Adipocyte (in vitro differentiated cells): ENCODE results near the gene ZG16B.

Experiments used
- DNase-seq: peaks from one replicate; pipeline ENCODE4 v3.0.0-alpha.2; 2015; ENCODE audit warnings: low read depth
- H3K27me3 ChIP-seq: replicated peaks from 2 replicates; pipeline ENCODE4 v1.7.0; 2013; ENCODE audit warnings: mild to moderate bottlenecking, low read length, moderate library complexity; ENCODE audit not compliant: control insufficient read depth, insufficient read depth
- H3K36me3 ChIP-seq: 2 replicates; pipeline ENCODE4 v1.7.0; 2013; ENCODE audit warnings: low read length, mild to moderate bottlenecking, moderate library complexity; ENCODE audit not compliant: control insufficient read depth, insufficient read depth, severe bottlenecking
- H3K4me1 ChIP-seq: 2 replicates; pipeline ENCODE4 v1.7.0; 2013; ENCODE audit warnings: mild to moderate bottlenecking, low read length, moderate library complexity; ENCODE audit not compliant: control insufficient read depth, insufficient read depth
- H3K4me3 ChIP-seq: 2 replicates; pipeline ENCODE4 v1.7.0; 2013; ENCODE audit warnings: mild to moderate bottlenecking, low read length, moderate library complexity
- H3K9ac ChIP-seq: 2 replicates; pipeline ENCODE4 v1.7.0; 2013; ENCODE audit warnings: mild to moderate bottlenecking, low read length, moderate library complexity
- H3K9me3 ChIP-seq: 2 replicates; pipeline ENCODE4 v1.7.0; 2013; ENCODE audit warnings: mild to moderate bottlenecking, low read length, moderate library complexity; ENCODE audit not compliant: control insufficient read depth

The ZG16B gene

GRCh38 chr16:2829501-2830354 is at the start of gene ZG16B:
Gene ZG16B (plus strand): TSS chr16:2830303. CDS start chr16:2830442, 139 bp downstream.
- no peaks in the 10 kb centered on the region for H3K4me1 ChIP-seq
- H3K27me3 ChIP-seq: peaks cover 63% of the 10 kb centered on the region
- DNase-seq: no peak
- H3K9me3 ChIP-seq: no peaks in the 10 kb centered on the region
- H3K9ac ChIP-seq: no peak within 1 kb of the TSS
- H3K36me3 ChIP-seq: no peaks in the 10 kb centered on the region
- H3K4me3 ChIP-seq: no peak within 1 kb of the TSS

GRCh38 chr16:2782583-2783351 is 47.3 kb upstream of the ZG16B start:
- Histone ChIP-seq H3K4me3 (no peak overlapping the region), H3K4me1 (peaks cover 10% of the 10 kb centered on the region), H3K9ac (no peak overlapping the region), H3K9me3 (no peaks in the 10 kb centered on the region), H3K27me3 (peaks cover 43% of the 10 kb centered on the region), H3K36me3 (no peaks in the 10 kb centered on the region)
- DNase-seq: no peak

GRCh38 chr16:2783581-2784357 is 46.3 kb upstream of the ZG16B start:
- no peak for DNase-seq
- H3K9me3 ChIP-seq: no peaks in the 10 kb centered on the region
- H3K9ac ChIP-seq: no peak overlapping the region
- peaks cover 52% of the 10 kb centered on the region for H3K27me3 ChIP-seq
- peaks cover 1% of the 10 kb centered on the region for H3K4me1 ChIP-seq
- no peaks in the 10 kb centered on the region for H3K36me3 ChIP-seq
- H3K4me3 ChIP-seq: no peak overlapping the region

GRCh38 chr16:2784358-2785100 is 45.6 kb upstream of the ZG16B start:
- Histone ChIP-seq H3K4me3 (no peak overlapping the region), H3K9me3 (no peaks in the 10 kb centered on the region), H3K9ac (no peak overlapping the region), H3K27me3 (peaks cover 57% of the 10 kb centered on the region), H3K36me3 (no peaks in the 10 kb centered on the region), H3K4me1 (no peaks in the 10 kb centered on the region)
- DNase-seq: no peak

GRCh38 chr16:2785101-2785991 is 44.8 kb upstream of the ZG16B start:
- no peaks in the 10 kb centered on the region for H3K9me3 ChIP-seq
- no peak for DNase-seq
- H3K27me3 ChIP-seq: peaks cover 63% of the 10 kb centered on the region
- H3K36me3 ChIP-seq: no peaks in the 10 kb centered on the region
- H3K4me1 ChIP-seq: no peaks in the 10 kb centered on the region
- no peak overlapping the region for H3K4me3 ChIP-seq
- H3K9ac ChIP-seq: no peak overlapping the region

- Histone ChIP-seq H3K27me3 (peaks cover 72% of the 10 kb centered on the region), H3K4me1 (no peaks in the 10 kb centered on the region), H3K36me3 (no peaks in the 10 kb centered on the region), H3K9me3 (no peaks in the 10 kb centered on the region), H3K4me3 (no peak overlapping the region), H3K9ac (no peak overlapping the region)
- DNase-seq: no peak
Measured at GRCh38 chr16:2786061-2786825, 43.9 kb upstream of the ZG16B start.

- DNase-seq: no peak
- no peak overlapping the region for H3K4me3 ChIP-seq
- peaks cover 75% of the 10 kb centered on the region for H3K27me3 ChIP-seq
- no peak overlapping the region for H3K9ac ChIP-seq
- H3K4me1 ChIP-seq: no peaks in the 10 kb centered on the region
- H3K9me3 ChIP-seq: no peaks in the 10 kb centered on the region
- H3K36me3 ChIP-seq: no peaks in the 10 kb centered on the region
Measured at GRCh38 chr16:2786826-2787151, 43.3 kb upstream of the ZG16B start.

- Histone ChIP-seq H3K36me3 (no peaks in the 10 kb centered on the region), H3K27me3 (peaks cover 80% of the 10 kb centered on the region), H3K9ac (no peak within 1 kb of the TSS), H3K4me3 (no peak within 1 kb of the TSS), H3K9me3 (peaks cover 2% of the 10 kb centered on the region), H3K4me1 (no peaks in the 10 kb centered on the region)
- no peak for DNase-seq
Measured at GRCh38 chr16:2787406-2787805, 42.7 kb upstream of the ZG16B start, which contains the start of gene PRSS33. Gene PRSS33 (minus strand): TSS chr16:2787560. CDS start chr16:2786547, 1,013 bp downstream.

- H3K4me3 ChIP-seq: no peak overlapping the region
- H3K9me3 ChIP-seq: peaks cover 2% of the 10 kb centered on the region
- no peak for DNase-seq
- no peak overlapping the region for H3K9ac ChIP-seq
- no peaks in the 10 kb centered on the region for H3K36me3 ChIP-seq
- peaks cover 80% of the 10 kb centered on the region for H3K27me3 ChIP-seq
- no peaks in the 10 kb centered on the region for H3K4me1 ChIP-seq
Measured at GRCh38 chr16:2787961-2788360, 42.1 kb upstream of the ZG16B start.
